GM23338 (cell line): ENCODE measurements around the gene TTC1.

ENCODE experiments used
- EZH2 ChIP-seq: fragments of 200-600 bp; sonication (generic); IDR thresholded peaks from one replicate; pipeline ENCODE4 v1.8.0; 2017; ENCODE audit warnings: antibody characterized with exemption, mild to moderate bottlenecking, low read depth; ENCODE audit not compliant: unreplicated experiment
- EZH2phosphoT487 ChIP-seq: fragments of 200-600 bp; sonication (generic); IDR thresholded peaks from one replicate; pipeline ENCODE4 v1.8.1; 2018; ENCODE audit warnings: antibody characterized with exemption; ENCODE audit not compliant: unreplicated experiment
- REST ChIP-seq: IDR thresholded peaks from one replicate; pipeline ENCODE4 v1.6.1; 2018; ENCODE audit warnings: antibody characterized with exemption; ENCODE audit not compliant: unreplicated experiment
- TF ChIP-seq, protein P1 (sequence below), 2 experiments: fragments of 200-600 bp in 1 of 2; sonication (generic) in 1 of 2; conservative IDR thresholded peaks; 2 replicates each; pipeline versions ENCODE4 v1.5.1 to v1.6.1; 2016 to 2017; ENCODE audit warnings: antibody characterized with exemption in 2 of 2, low read depth in 2 of 2, mild to moderate bottlenecking in 2 of 2, moderate library complexity in 1 of 2

- TF ChIP-seq EZH2 (no peak), REST (no peak), EZH2phosphoT487 (no peak)
- TF ChIP-seq, protein P1, sequence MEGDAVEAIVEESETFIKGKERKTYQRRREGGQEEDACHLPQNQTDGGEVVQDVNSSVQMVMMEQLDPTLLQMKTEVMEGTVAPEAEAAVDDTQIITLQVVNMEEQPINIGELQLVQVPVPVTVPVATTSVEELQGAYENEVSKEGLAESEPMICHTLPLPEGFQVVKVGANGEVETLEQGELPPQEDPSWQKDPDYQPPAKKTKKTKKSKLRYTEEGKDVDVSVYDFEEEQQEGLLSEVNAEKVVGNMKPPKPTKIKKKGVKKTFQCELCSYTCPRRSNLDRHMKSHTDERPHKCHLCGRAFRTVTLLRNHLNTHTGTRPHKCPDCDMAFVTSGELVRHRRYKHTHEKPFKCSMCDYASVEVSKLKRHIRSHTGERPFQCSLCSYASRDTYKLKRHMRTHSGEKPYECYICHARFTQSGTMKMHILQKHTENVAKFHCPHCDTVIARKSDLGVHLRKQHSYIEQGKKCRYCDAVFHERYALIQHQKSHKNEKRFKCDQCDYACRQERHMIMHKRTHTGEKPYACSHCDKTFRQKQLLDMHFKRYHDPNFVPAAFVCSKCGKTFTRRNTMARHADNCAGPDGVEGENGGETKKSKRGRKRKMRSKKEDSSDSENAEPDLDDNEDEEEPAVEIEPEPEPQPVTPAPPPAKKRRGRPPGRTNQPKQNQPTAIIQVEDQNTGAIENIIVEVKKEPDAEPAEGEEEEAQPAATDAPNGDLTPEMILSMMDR (conservative IDR thresholded peaks at IDR 0.05; ENCODE audit: low read depth in 2 of 2): no peak
Observed at GRCh38 chr5:160064995-160065614, 56.2 kb downstream of the TTC1 start.
